NK-92 treated with Interleukin-12 subunit alpha and Interleukin-12 subunit beta, amount 100 ng/mL, for 24 hours (cell line): ENCODE measurements around the gene PRMT5.
A peak's percentile ranks its signal among the peaks of the same experiment; 100 is the strongest.

Experiments used
- DNase-seq: peaks from one replicate; lab custom pipeline; 2025; lab: John Stamatoyannopoulos, UW

PRMT5 gene

DNA sequence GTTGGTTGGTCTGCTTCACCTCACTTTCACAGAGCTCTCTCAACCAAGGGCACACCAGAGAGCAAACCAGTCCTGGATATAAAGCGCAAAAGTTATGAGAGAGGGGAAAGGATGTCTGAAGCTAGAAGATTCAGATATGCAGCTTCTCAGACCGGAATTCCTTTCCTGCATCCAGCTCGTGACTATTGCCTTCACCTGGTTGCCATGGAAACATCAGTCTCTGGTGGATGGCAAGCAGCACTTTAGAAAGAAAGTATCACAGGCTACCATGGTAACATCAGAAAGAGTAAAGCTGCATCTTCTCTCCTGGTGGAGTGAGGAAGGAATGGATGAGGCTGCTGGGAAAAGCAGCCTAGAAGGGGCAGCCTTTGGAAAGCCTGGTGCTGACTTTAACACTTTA lies 32.4 kb downstream of the PRMT5 start:
- no peak for DNase-seq

- no peak for DNase-seq
These were observed 32.8 kb downstream of the PRMT5 start for GRCh38 chr14:22896356-22896755.

- no peak for DNase-seq
These were observed 33.8 kb downstream of the PRMT5 start for GRCh38 chr14:22895402-22895801.

DNA sequence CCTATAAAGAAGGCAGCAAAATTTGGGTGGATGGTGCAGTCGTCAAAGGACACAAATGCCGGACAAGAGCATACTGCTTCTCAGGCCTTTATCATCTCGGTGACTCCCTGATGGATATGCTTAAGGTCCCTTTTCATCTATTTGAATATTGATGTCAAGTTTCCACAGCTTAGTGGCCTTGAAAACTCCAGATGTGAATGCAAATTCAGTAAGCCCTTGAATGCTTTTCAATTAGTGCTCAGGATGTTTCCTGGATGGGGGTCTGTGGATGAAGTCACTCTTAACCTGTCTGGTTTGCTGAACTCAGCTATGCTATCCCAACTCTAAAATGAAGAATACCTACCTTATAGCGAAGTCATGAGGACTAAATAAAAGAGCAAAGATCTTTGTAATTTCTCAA lies 35.5 kb downstream of the PRMT5 start:
- DNase-seq: no peak

DNA sequence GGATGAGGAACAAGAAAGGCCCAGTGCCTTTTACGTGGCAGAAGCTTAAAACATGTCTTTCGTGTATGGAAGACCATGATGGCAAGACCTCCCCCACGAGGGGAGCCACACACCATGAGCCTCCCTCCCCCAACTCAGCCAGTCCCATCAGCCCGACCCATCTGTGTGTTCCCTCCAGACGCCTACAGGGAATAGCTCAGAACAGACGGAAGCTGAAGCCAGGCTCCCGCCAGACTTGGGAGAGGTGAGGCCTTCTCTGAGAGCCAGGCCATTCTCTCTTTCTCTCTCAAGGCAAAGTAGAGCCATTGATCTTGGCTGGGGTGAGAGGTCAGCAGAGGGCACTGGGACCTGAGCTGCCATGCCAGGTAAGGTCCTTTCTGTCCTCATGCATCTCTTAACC lies 36.7 kb downstream of the PRMT5 start:
- no peak for DNase-seq

GRCh38 chr14:22890416-22890815 lies 38.8 kb downstream of the PRMT5 start:
- DNase-seq: no peak

DNA sequence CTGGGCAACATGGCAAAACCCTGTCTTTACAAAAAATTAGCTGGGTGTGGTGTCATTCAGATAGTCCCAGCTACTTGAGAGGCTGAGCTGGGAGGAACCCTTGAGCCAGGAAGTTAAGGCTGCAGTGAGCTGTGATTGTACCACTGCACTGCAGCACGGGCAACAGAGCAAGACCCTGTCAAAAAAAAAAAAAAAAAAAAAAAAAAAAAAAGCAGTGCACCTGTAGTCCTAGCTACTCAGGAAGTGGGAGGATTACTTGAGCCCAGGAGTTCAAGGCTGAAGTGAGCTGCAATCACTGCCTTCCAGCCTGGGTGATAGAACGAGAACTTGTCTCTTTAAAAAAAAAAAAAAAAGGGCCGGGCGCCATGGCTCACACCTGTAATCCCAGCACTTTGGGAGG lies 40.5 kb downstream of the PRMT5 start:
- no peak for DNase-seq

GRCh38 chr14:22887990-22888378 lies 41.2 kb downstream of the PRMT5 start:
- DNase-seq: no peak

- DNase-seq: no peak
These were observed 41.8 kb downstream of the PRMT5 start for GRCh38 chr14:22887260-22887989.

GRCh38 chr14:22886500-22887259 lies 42.5 kb downstream of the PRMT5 start:
- DNase-seq: peak; percentile 59

GRCh38 chr14:22885975-22886374 lies 43.2 kb downstream of the PRMT5 start:
- no peak for DNase-seq

DNA sequence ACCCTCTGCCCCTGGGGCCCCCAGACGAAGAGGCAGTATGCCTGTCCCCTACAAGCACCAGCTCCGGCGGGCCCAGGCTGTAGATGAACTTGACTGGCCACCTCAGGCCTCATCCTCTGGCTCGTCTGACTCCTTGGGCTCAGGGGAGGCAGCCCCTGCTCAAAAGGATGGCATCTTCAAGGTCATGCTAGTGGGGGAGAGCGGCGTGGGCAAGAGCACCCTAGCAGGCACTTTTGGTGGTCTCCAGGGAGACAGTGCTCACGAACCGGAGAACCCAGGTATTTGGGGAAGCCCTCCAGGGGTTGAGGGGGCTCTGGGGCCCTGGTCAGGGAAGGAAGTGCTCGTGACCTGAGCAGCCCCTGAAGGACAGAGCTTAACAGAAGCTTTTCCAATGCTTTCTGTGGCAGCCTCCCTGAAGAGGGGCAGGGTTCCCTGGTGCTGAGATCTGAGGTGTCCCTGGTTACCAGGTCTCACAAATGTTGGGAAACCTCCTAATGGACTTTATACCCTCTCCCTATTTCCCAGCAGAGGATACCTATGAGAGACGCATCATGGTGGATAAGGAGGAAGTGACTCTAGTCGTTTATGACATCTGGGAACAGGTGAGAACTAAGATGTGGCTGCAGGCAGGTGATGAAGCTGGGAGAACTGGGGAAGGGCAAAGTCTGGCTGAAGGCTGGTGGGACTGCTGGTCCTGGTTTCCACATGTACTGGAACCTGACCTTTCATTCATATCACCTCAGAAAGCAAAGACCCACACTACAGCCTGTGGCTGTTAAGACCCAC lies 44.2 kb downstream of the PRMT5 start:
- no peak for DNase-seq

DNA sequence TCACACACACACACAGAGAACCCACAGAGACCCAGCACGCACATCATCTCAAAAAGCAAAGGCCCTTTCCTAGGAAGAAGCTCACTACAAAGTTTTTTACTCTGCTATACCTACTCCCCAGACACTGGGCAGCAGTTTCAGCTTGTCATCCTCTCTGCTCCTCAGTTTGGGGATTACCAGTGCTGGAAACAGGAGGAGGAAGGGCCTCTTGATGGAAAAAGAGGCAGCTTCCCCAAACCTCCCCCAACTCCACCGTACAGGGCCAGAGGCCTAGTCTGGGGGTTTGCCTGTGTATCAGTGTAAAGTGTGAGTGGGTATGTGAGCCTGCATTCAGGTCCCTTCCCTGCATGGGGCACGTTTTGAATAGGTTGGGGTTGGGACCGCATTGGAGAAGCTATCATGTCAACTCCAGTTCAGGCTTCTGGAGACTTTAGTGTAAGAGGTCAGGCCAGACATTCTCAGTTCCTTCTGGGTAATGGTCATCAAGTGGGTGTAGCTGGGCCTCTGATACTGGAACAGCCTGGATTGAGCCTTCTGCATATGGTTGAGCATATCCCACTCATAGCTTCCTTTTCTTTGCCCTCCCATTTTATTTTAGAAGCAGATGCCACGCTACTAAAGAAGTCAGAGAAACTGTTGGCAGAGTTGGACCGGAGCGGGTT lies 45.0 kb downstream of the PRMT5 start:
- no peak for DNase-seq

DNA sequence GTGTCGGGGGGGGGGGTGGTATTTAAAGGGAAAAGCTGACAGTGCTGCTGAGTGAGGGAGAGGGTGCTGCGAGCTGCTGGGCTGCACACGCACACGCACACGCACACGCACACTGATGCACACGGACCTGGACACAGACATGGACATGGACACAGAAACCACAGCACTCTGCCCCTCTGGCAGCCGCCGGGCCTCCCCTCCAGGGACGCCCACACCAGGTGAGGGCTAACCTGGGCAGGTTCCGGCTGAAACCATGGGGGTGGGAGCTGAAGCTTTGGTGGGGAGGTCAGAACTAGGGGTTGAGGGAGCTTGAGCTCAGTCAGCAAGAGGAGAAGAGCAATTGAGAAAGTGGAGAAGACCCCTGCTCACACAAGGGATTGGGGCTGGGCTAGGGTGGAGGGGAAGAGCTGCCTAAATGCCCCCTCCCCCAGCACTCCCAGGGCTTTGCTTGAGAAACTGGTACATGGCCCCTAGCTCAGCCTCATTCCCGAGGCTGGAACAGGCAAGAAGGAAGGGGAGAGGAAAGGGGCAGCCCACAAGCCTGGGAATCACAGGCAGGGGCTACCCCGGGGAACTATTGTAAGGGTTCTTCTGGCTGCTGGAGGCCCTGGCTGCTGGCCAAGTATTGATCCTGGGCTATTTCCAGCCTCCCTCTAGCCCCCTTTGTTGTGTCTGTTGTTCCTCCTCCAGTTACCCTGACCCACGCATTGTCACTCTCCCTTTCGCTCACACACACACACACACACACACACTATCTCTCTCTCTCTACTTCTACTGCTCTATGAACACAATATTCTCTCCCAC lies 45.8 kb downstream of the PRMT5 start, which contains the start of gene REM2:
REM2 (plus strand) TSS at position 50 of the 804 bp plus-strand sequence; CDS start at position 116, 66 bp downstream.
- DNase-seq: no peak

- DNase-seq: no peak
These were observed 46.5 kb downstream of the PRMT5 start for GRCh38 chr14:22882529-22883172.

DNA sequence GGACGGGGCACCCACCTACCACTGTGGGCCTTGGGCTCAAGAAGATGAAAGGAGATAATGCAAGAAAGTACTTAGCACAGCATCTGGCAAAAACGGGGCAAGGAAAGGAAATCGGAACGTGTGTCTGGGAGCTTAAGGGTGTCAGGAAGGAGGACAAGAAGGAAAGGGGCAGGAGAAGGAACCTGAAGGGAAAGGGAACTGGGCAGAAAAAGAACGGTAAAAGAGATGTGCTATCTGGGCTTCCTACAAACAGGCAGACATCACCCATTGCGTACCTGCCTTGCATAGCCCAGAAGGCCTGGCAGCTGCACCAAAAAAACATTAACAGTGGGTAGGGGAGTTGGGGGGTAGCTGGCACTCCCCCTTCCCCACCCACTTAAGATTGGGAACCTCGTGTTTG lies 47.1 kb downstream of the PRMT5 start:
- no peak for DNase-seq

GRCh38 chr14:22878271-22879246 lies 50.6 kb downstream of the PRMT5 start:
- no peak for DNase-seq

DNA sequence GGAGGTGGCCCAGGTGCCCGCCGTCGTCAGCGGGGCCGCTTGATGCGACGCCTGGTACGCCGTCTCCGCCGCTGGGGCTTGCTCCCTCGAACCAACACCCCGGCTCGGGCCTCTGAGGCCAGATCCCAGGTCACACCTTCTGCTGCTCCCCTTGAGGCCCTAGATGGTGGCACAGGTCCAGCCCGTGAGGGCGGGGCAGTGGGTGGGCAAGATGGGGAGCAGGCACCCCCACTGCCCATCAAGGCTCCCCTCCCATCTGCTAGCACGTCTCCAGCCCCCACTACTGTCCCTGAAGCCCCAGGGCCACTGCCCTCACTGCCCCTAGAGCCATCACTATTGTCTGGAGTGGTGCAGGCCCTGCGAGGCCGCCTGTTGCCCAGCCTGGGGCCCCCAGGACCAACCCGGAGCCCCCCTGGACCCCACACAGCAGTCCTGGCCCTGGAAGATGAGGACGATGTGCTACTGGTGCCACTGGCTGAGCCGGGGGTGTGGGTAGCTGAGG lies 52.1 kb downstream of the PRMT5 start:
- no peak for DNase-seq

DNA sequence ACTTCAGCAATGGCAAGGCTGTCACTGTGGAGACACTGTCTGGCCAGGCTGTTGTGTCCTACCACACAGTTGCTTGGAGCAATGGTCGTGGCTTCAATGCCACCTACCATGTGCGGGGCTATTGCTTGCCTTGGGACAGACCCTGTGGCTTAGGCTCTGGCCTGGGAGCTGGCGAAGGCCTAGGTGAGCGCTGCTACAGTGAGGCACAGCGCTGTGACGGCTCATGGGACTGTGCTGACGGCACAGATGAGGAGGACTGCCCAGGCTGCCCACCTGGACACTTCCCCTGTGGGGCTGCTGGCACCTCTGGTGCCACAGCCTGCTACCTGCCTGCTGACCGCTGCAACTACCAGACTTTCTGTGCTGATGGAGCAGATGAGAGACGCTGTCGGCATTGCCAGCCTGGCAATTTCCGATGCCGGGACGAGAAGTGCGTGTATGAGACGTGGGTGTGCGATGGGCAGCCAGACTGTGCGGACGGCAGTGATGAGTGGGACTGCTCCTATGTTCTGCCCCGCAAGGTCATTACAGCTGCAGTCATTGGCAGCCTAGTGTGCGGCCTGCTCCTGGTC lies 53.3 kb downstream of the PRMT5 start:
- DNase-seq: no peak
